DMS53 (cell line): ENCODE measurements around the gene RNF152.

Source experiments
- DNase-seq: peaks from one replicate; lab custom pipeline; 2025; lab: John Stamatoyannopoulos, UW

Gene RNF152

GRCh38 chr18:61894751-61895524, 2.1 kb upstream of the RNF152 start:
- peak; percentile 37 for DNase-seq

GRCh38 chr18:61893971-61894750, 1.4 kb upstream of the RNF152 start:
- peak; percentile 95 for DNase-seq

- peak; percentile 82 for DNase-seq
These were observed 633 bp upstream of the RNF152 start for GRCh38 chr18:61893309-61893970.

DNA sequence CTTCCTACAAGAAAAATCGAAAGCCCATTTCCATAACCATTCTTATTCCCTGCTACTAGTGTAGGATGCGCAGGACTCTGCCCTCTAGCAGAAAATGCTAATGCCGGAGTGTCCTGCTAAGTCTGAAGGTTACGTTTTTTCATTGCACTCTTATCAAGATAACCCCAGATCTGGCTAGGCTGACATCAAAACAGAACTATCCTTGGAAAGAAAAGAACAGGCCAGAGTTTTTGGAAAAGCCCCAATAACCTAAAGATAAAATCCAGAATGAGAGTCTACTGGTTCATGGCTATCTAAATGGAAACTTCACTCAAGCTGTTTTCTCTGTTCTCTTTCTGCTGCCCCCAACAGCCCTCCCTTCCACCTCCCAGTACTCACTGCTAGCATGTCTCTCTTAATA, 913 bp downstream of the RNF152 start:
- no peak for DNase-seq

GRCh38 chr18:61891271-61891670, 1.5 kb downstream of the RNF152 start:
- no peak for DNase-seq

GRCh38 chr18:61890344-61890743, 2.5 kb downstream of the RNF152 start:
- DNase-seq, result no peak

DNA sequence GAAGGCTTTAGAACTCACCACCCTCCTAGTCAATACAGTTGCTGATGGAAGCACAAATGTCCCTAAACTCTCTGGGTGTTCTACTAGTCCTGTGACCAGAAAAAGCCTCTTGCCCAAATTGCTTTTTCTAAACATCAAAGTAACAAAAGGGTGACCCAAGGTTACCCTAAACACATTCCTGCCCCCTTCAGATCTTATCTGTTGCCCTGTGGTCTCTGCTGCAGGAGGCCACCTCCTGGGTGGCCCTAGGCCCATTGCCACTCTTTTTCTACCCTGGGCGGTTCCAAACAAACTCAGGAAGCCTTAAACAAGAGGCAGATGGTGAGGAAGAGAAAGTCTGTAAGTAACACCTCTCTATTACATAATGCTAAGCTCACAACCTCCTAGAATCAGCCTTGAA, 3.3 kb downstream of the RNF152 start:
- no peak for DNase-seq

GRCh38 chr18:61888622-61889021, 4.2 kb downstream of the RNF152 start:
- no peak for DNase-seq

DNA sequence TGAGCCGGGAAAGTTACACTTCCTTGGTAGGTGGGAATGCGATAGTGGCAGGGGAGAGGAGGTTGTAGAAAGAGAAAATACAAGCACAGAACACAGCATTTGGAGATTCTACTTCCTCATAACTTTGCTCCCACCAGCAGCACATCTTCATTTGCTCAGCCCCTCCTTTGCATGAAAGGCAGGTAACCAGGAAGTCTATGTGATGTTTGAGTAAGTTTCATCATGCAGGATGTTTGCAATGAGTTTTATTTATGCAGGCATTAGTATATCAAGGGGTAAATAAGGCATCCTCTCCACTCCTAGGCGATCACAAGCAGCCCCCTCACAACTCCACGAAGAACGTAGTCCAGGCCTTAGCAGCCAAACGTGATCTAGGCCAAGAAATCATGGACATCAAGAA, 5.0 kb downstream of the RNF152 start:
- peak; percentile 85 for DNase-seq

DNA sequence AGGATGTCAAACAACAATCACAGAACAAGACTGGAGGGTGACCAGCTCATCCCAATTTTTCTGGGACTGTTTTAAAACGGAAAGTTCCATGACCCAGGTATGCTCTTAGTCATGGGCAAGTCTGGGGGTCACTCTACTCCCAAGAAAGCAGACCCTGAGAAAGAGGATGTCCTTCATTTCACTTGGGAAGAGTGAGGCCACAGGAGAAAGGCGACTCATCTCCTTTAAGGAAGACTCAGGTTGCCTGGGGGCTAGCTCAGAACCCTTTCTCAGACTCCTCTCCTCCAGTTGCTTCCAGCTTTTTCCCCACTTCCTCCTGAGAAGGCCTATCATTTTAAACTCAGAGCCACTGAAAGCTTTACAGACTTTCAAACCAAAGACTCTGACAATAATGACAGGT, 9.3 kb downstream of the RNF152 start:
- DNase-seq, result no peak

DNA sequence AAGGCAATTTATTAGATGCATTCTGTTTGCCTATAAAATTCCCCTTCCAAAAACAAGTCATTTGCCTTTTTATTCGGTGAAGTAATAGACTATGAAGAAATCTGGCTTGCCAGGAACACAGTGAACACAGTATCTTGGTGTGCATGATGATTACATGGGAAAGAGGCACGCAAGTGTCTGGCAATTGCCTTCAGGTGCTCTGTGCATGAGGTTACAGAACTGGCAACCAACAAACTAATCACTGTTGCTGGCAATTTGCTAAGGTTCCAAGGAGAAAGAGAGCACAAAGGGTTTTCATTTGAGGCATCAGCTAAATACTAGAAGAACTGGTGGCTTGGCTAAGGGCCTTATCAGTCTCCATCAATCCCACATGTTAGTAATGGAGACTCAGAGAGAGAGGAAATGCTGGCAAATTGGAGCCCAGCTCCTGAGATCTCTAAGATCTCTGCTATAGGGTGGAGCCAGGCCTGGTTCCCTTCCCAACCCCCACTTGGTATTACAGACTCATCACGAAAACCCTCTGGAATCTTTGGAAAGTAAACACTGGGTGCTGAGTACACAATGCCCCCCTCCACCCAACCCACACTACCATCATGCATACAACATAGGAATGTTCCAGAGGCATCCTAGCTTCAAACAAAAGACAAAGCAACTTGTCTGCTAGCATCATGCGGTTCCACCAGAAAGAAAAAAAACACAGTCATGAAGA, 10.4 kb downstream of the RNF152 start:
- DNase-seq, result no peak

- DNase-seq, result no peak
These were observed 15.9 kb downstream of the RNF152 start for GRCh38 chr18:61876899-61877298.

DNA sequence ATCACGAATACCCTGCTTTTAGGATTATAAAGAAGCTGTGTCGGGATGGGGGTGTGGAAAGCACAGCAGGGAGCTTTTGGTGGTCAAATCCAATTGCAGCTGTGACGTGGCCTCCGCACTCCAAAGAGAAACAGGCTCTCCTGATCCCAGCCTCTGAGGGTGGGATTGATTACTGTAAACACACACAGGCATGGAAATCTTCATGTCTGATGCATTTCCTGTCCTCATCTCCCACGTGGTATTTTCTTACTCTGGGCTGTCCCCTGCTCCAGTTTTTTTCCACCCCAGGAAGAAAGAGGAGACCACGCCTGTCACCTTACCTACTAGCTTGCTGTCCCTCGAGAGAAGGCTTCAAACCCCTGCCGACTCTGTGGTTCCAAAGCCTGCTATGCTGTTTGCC, 22.7 kb downstream of the RNF152 start:
- DNase-seq, result no peak

- no peak for DNase-seq
These were observed 23.2 kb downstream of the RNF152 start for GRCh38 chr18:61869636-61870035.

DNA sequence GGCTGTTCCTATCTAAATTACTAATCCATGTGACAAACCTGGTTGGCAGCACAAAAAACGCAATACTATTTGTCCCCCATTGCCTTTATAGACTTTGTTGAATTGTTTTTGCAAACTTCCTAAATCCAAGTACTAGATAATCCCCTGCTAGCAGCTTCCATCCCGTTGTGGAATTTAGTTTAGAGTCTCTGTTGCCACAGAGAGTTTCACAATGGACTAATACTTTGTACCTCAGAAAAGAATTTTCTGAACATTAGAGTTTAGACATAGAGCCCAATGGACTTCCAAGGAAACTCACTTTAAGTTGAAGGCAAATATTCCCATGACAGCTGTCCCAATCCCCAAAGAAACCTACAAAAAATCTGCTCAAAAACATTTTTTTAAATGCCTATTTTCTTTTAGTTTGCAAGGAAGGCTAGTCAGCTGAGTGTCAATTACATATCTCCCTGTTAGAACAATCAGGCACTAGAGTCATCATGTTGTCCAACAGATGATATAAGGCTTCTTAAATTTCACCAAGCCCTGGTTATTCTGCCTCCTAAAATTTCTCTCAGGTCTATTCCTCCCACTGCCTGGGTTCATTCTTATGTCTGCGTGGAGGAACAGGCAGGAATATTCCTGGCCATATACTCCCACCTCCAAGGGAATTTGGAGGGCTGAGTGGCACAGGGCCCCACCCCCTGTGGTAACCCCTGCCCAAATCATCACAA, 27.2 kb downstream of the RNF152 start:
- no peak for DNase-seq

- DNase-seq, result no peak
These were observed 31.4 kb downstream of the RNF152 start for GRCh38 chr18:61861372-61861771.

- no peak for DNase-seq
These were observed 32.5 kb downstream of the RNF152 start for GRCh38 chr18:61860302-61860701.

GRCh38 chr18:61859113-61859512, 33.7 kb downstream of the RNF152 start:
- DNase-seq, result no peak

DNA sequence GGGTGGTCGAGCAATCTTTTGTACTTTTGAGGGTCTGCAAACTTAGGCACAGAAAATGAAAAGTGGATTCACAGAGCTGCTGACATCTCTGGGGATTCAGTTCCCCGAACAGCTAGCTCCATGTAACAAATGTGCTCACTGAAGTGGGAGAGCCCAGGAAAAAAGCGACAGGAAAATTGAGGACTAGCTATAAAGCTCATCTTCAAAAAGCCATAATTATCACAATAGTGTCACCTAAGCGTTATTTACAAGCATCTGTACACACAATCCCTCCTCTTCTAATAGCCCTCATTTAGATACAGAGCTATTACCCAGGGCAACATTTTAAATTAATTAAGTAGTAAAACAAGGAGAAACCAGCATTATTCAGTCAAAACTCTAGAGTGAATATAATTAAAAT, 36.1 kb downstream of the RNF152 start:
- no peak for DNase-seq

GRCh38 chr18:61855449-61856378, 37.1 kb downstream of the RNF152 start:
- DNase-seq, result no peak
